Activated T-cell treated with anti-CD3 and anti-CD28 coated beads, Interleukin-2, amount 50 U/mL, for 72 hours (primary cell): ENCODE measurements around the gene ZNF385B. TPM values are rescaled to one million over a fixed set of nuclear protein-coding genes. Genes with fewer than 3 reads are reported as not detected.

ENCODE experiments used
- ATAC-seq, 2 donors: fragments of 150-1000 bp; cut with Tn5 transposase; replicated peaks in 1 of 2; 2 replicates each; pipeline ENCODE4 v1.10.0; 2021; ENCODE audit warnings: moderate library complexity in 2 of 2, mild to moderate bottlenecking in 1 of 2
- DNase-seq, 2 donors: peaks; one replicate each; pipeline ENCODE4 v3.0.0; 2021 to 2022; ENCODE audit warnings: mixed read lengths in 1 of 2
- H3K27ac Mint-ChIP-seq: one replicate; pipeline ENCODE4 v1.8.0; 2022; ENCODE audit warnings: mild to moderate bottlenecking, moderate library complexity, mixed read lengths
- H3K27me3 Mint-ChIP-seq: one replicate; pipeline ENCODE4 v1.8.0; 2022; ENCODE audit warnings: low read depth, mixed read lengths
- H3K36me3 Mint-ChIP-seq, 2 donors: one replicate each; pipeline ENCODE4 v1.8.0; 2022; ENCODE audit warnings: mixed read lengths in 2 of 2, mild to moderate bottlenecking in 1 of 2; ENCODE audit not compliant: insufficient read depth in 2 of 2
- H3K4me1 Mint-ChIP-seq: one replicate; pipeline ENCODE4 v1.8.0; 2022; ENCODE audit warnings: low read depth, mixed read lengths
- H3K4me3 Mint-ChIP-seq, 2 donors: one replicate each; pipeline ENCODE4 v1.8.0; 2022; ENCODE audit warnings: mild to moderate bottlenecking in 2 of 2, mixed read lengths in 2 of 2, moderate library complexity in 2 of 2
- H3K9me3 Mint-ChIP-seq, 2 donors: one replicate each; pipeline ENCODE4 v1.8.0; 2022; ENCODE audit warnings: mixed read lengths in 2 of 2
- total RNA-seq, 2 donors: library from RNA; stranded (reverse); gene quantifications; one replicate each; pipeline ENCODE4 v1.2.3, GENCODE V29; 2022

ZNF385B gene
- total RNA-seq, 2 donors from 2014 or later = not detected

DNA sequence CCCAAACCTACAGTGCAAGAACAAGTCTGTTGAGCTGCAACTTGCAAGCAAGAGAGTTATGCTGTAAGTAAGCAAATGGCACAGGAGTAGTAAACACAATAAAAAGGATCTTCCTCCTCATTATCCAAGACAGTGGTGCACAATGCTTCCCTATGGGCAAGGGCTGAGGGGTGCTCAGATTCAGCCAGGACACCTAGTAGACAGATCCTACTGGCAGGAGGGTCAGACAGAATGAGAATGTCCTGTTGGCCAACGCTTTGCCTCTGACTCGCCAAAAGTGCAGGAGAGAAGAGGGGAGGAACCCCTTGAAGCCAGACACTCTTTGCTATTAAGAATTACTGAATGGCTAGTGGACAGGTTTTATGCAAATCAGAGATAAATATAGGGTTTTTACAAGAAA is 316.4 kb downstream of the ZNF385B start:
- Mint-ChIP-seq H3K36me3 (no peaks in the 10 kb centered on the region), H3K27ac (no peak overlapping the region), H3K4me1 (no peaks in the 10 kb centered on the region), H3K9me3 (peaks cover 0 to 2% of the 10 kb centered on the region in 2 donors), H3K4me3 (no peak overlapping the region), H3K27me3 (peaks cover 8% of the 10 kb centered on the region)
- ATAC-seq = no peak
- DNase-seq = no peak

DNA sequence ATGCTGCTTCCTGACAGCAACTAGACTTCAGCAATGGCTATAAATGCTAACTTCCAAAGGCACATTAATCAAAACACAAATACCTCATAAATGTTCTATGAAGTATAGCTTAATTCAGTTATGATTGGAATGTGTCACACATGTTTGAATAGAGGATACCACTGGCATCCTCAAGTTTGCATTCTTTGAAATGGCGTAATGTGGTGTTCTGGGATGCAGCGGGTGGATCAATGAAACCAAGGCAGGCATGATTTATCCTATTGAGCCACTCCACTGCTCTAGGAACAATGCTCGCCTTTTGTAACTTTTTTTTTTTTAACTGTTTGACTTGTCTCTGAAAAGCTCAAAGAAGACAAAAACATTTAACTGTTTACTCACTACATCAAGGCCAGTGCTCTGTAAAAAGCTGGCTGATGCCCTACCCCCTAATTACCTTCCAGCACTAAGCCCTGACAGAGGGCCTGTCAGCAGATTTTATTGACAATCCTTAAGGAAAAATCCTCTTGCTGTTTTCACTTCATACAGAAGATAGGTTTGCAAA is 318.0 kb downstream of the ZNF385B start:
- Mint-ChIP-seq H3K4me1 (no peaks in the 10 kb centered on the region), H3K9me3 (peaks cover 0 to 2% of the 10 kb centered on the region in 2 donors), H3K27me3 (peaks cover 8% of the 10 kb centered on the region), H3K27ac (no peak overlapping the region), H3K36me3 (no peaks in the 10 kb centered on the region), H3K4me3 (no peak overlapping the region)
- ATAC-seq = no peak
- DNase-seq = no peak

DNA sequence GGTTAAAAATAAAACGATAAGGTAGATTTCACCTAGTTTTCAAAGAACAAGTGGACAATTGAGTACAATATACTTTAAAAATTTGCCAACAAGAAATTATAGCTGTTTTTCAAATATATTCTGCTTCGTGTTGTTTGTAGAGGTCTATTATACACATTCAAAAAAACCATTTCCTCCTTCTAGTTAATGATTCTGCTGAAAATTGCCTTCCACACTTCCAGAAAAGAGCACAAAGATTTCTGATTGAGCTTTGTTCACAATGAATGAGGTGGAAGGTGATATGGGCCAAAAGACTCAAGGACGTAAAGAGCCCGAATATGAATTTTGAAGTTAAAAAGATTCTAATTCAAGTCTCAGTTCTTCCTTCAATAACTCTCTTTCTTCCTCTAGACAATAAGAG is 319.8 kb downstream of the ZNF385B start:
- DNase-seq = no peak
- no peak for ATAC-seq
- H3K27ac Mint-ChIP-seq = no peak overlapping the region
- no peaks in the 10 kb centered on the region for H3K27me3 Mint-ChIP-seq
- H3K36me3 Mint-ChIP-seq = no peaks in the 10 kb centered on the region
- H3K4me1 Mint-ChIP-seq = no peaks in the 10 kb centered on the region
- peaks cover 0 to 2% of the 10 kb centered on the region in 2 donors for H3K9me3 Mint-ChIP-seq
- H3K4me3 Mint-ChIP-seq = no peak overlapping the region

DNA sequence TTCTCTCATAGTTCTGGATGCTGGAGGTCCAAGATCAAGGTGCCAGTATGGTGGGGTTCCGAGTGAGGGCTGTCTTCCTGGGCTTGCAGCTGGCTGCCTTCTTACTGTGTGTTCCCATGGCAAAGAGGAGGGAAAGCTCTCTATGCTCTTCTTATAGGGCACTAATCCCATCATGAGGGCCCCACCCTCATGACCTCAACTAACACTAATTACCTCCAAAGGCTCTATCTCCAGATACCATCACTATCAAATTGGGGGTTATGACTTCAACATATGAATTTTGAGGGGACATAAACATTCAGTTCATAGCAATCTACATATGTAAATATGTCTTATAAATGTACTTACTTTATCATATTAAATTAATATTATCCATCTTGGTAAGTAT is 322.3 kb downstream of the ZNF385B start:
- no peaks in the 10 kb centered on the region for H3K27me3 Mint-ChIP-seq
- DNase-seq (no peak), ATAC-seq (no peak)
- H3K4me1 Mint-ChIP-seq = no peaks in the 10 kb centered on the region
- no peak overlapping the region for H3K27ac Mint-ChIP-seq
- no peak overlapping the region for H3K4me3 Mint-ChIP-seq
- H3K9me3 Mint-ChIP-seq = no peaks in the 10 kb centered on the region
- no peaks in the 10 kb centered on the region for H3K36me3 Mint-ChIP-seq

DNA sequence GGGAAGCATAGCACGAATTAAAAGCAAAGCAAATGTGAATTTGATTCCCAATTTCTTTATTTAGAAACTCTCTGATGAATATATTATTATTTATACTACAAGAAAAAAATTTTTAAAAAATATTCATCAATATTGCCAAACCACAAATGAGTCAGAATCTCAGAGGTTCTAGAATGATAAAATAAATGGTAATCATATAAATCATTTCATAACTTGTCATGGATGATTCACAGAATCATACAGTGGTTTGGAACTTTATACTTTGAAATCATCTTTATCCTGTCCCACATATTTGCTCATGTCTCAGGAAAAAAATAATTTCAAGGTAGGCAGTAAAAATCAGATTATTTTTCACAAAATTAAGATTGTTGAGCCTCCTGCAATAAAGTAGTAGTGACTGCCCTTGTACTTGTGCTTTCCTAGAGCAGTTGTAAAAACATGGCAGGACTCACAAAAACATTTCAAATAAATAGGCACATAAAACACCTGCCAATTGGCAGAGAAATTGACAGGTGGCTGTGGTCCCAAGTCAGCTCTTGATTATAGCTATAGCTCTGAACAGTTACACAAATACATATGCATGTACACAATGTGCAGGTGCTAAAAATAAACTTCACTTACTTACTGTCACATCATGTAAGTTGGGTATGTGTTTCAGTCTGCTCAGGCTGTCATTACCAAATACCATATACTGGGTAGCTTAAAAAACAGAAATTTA is 322.8 kb downstream of the ZNF385B start:
- no peak for DNase-seq
- H3K36me3 Mint-ChIP-seq = no peaks in the 10 kb centered on the region

DNA sequence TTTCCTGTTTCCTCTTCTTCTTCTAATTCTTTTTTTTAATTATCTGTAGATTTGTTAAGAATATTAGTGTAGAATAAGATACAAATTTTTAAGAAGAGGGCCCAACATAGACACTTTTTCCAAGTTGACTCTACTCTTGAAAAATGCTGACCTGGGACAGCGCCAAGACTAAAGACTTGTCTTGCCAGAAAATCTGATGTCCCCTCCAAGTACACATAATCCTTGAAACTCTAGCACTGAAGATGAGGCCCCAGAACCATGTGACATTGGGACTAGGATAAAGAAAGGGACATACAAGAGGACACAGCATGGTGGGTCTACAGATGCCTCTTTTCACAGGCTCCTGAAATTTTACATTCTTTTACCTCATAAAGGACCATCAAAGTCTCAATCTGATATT is 325.2 kb downstream of the ZNF385B start:
- no peak overlapping the region for H3K4me3 Mint-ChIP-seq
- no peaks in the 10 kb centered on the region for H3K36me3 Mint-ChIP-seq
- ATAC-seq = no peak
- no peaks in the 10 kb centered on the region for H3K9me3 Mint-ChIP-seq
- no peak overlapping the region for H3K27ac Mint-ChIP-seq
- no peaks in the 10 kb centered on the region for H3K27me3 Mint-ChIP-seq
- DNase-seq = no peak
- no peaks in the 10 kb centered on the region for H3K4me1 Mint-ChIP-seq

More for the DNA sequence above, 322.8 kb downstream of the ZNF385B start:
- no peak overlapping the region for H3K4me3 Mint-ChIP-seq
- H3K9me3 Mint-ChIP-seq = no peaks in the 10 kb centered on the region
- no peak overlapping the region for H3K27ac Mint-ChIP-seq
- no peaks in the 10 kb centered on the region for H3K27me3 Mint-ChIP-seq
- no peak for ATAC-seq
- no peaks in the 10 kb centered on the region for H3K4me1 Mint-ChIP-seq

DNA sequence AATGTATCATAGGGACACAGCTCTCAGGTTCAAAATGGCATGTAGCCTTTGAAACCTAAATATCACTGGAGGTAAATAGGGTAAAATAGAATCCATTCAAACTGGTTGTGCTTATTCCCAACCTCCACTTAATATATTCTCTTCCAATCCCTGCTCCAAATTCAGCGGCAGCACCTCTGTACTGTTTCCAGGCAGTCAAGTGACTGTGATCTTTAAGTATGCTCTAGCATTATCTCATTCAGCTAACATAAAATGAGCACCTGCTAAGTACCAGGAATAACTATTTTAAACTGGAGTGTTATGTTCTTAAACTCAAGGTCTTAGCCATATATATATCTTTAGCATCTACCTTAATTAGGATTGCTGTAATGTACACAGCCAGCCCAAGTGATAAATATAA is 327.5 kb downstream of the ZNF385B start:
- H3K36me3 Mint-ChIP-seq = no peaks in the 10 kb centered on the region
- H3K4me1 Mint-ChIP-seq = no peaks in the 10 kb centered on the region
- DNase-seq (no peak), ATAC-seq (no peak)
- no peaks in the 10 kb centered on the region for H3K9me3 Mint-ChIP-seq
- no peak overlapping the region for H3K4me3 Mint-ChIP-seq
- no peaks in the 10 kb centered on the region for H3K27me3 Mint-ChIP-seq
- no peak overlapping the region for H3K27ac Mint-ChIP-seq

DNA sequence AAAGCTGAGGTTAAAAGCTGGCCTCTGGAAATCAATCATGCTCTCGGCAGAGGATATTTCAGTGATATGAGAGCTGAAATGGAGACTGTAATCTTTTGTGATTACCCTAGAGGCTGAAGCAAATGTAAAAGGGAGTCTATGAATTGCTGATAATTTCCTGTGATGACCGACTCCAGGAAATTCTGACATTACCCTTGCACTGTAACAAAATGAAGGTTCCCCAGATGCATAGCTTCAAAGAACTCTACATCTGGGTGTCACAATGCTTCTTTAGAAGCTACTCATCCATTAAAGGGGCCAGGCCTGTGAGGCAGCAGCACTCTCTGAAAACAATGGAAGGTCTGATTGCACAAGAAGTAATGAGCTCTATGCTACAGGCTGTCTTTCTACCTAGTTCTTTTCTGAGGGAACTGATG is 328.5 kb downstream of the ZNF385B start:
- no peak for ATAC-seq
- DNase-seq = no peak
- Mint-ChIP-seq H3K36me3 (no peaks in the 10 kb centered on the region), H3K27me3 (no peaks in the 10 kb centered on the region), H3K9me3 (no peaks in the 10 kb centered on the region), H3K27ac (no peak overlapping the region), H3K4me3 (no peak overlapping the region), H3K4me1 (no peaks in the 10 kb centered on the region)

DNA sequence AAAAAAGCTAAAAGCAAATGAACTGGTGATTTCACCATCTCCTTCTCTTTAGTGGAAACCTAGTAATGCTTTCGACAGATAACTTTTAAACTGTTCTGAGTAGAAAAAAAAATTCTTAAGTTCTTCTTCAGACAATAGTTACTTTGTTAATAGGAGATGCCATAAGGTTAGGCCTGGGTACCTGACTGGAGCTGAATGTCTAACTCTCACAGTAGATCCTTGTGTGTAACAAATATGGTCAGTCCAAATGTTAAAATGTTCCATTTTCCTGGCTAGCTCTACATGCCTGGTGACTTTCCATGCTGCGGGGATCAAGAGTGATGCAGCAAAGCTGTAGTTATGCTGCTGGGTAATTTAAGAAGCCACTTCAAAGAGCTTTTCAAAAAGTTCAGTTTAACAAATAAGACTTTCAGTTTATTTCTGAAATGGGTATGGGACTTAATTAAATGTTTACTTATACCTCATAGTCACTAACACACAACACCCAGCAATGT is 332.8 kb downstream of the ZNF385B start:
- ATAC-seq (no peak), DNase-seq (no peak)
- Mint-ChIP-seq H3K27ac (no peak overlapping the region), H3K4me1 (no peaks in the 10 kb centered on the region), H3K36me3 (no peaks in the 10 kb centered on the region), H3K9me3 (no peaks in the 10 kb centered on the region), H3K4me3 (no peak overlapping the region), H3K27me3 (no peaks in the 10 kb centered on the region)

DNA sequence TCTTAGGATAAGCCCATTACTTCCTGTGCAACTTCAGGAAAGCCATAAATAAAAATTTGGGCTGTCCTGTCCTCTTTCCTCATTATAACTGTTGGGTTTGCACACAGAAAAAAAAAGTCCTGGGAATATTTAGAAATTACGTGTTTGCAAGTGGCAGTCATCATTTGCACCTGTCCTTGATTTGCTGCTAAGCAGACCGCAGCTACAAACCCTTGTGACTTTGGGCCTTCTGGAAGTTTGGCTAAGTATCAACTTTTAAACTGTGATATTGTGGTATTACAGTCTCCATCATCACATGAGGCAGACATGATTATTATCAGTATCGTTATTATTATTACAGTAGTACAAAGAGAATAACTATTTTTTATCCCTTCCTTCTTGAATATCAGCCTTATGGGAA is 336.1 kb downstream of the ZNF385B start:
- H3K36me3 Mint-ChIP-seq = no peaks in the 10 kb centered on the region
- H3K27ac Mint-ChIP-seq = no peak overlapping the region
- H3K27me3 Mint-ChIP-seq = no peaks in the 10 kb centered on the region
- DNase-seq (no peak), ATAC-seq (no peak)
- no peaks in the 10 kb centered on the region for H3K4me1 Mint-ChIP-seq
- no peaks in the 10 kb centered on the region for H3K9me3 Mint-ChIP-seq
- no peak overlapping the region for H3K4me3 Mint-ChIP-seq

DNA sequence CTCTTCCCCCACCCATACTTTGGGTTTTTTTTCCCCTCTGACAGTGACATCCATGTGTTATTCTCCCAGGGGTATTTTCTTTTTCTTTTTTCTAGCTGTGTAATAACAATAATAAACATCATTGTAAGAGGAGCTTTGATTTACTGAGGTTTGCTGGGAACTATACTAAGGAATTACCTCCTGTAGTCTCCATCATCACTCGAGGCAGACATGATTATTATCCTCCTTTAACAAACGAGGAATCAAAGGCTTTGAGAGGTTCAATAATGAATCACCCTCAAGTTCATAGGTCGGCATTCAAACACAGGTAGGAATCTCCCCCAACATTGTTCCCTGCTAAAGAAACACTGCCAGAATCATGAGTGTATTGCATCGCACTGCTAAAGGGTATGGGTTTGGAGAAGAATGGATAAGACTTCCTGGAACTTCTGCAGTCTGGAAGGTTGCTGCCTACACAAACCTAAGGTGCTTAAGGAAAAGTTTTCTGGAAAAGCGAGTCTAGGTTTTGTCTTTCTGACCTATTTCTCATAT is 336.5 kb downstream of the ZNF385B start:
- Mint-ChIP-seq H3K27ac (no peak overlapping the region), H3K36me3 (no peaks in the 10 kb centered on the region), H3K27me3 (no peaks in the 10 kb centered on the region), H3K9me3 (no peaks in the 10 kb centered on the region), H3K4me1 (no peaks in the 10 kb centered on the region), H3K4me3 (no peak overlapping the region)
- DNase-seq = no peak
- ATAC-seq = no peak

DNA sequence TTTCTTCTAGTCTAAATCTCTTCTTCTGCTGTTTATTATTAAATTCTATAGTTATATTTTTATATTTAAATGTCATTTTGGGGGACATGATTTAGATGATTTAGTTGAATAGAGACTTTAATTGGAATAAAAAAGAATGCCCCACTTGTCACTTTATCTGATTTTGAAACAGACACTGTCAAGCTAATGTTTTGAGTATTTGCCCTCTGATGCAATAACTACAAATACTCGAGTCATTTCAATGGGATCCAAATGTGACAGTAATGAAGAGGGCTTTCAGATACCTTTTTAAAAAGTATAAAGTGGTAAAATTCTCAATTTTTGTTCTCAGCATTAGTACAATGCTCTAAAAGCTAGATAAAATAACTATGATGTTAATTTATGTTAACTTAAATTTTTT is 339.5 kb downstream of the ZNF385B start:
- ATAC-seq (no peak), DNase-seq (no peak)
- Mint-ChIP-seq H3K27me3 (no peaks in the 10 kb centered on the region), H3K27ac (no peak overlapping the region), H3K9me3 (no peaks in the 10 kb centered on the region), H3K4me1 (no peaks in the 10 kb centered on the region), H3K4me3 (no peak overlapping the region), H3K36me3 (no peaks in the 10 kb centered on the region)

DNA sequence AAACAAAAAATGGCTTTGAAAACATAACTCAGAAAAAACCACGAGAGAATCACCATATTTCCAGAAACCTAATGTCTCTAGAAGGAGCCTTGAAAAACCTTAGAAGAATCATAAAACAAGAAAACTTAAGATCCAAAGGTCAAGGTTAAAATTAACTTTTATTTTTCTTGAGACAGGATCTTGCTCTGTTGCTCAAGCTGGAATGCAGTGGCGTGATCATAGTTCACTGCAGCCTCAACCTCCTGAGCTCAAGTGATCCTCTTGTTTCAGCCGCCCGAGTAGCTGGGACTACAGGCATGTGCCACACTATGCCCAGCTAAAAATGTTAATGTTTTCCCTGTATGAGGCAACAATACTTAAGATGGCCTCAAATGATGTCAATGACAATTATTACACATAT is 342.6 kb downstream of the ZNF385B start:
- Mint-ChIP-seq H3K4me1 (no peaks in the 10 kb centered on the region), H3K27ac (no peak overlapping the region), H3K27me3 (no peaks in the 10 kb centered on the region), H3K9me3 (no peaks in the 10 kb centered on the region), H3K36me3 (no peaks in the 10 kb centered on the region), H3K4me3 (no peak overlapping the region)
- no peak for DNase-seq
- ATAC-seq = no peak

DNA sequence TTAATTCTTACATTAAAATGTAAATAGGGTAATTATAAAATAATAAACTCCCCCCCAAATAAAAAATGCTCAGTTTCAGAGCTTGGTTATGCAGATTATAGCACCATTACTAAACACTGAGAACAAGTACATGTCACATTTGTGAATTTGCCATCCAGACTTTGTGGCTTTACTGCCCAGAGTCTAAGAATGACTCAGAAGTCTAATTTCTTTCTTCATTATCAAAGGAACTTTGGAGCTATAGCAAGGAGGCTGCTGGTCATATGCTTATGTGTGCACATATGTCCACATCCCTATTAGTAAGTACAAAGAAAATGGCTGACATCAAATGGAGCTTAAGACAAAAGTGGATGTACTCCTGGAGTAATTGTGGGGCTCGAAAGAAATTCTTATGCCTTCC is 348.2 kb downstream of the ZNF385B start:
- H3K4me1 Mint-ChIP-seq = no peaks in the 10 kb centered on the region
- no peak overlapping the region for H3K4me3 Mint-ChIP-seq

More for the DNA sequence above, 348.2 kb downstream of the ZNF385B start:
- no peaks in the 10 kb centered on the region for H3K36me3 Mint-ChIP-seq
- H3K27me3 Mint-ChIP-seq = no peaks in the 10 kb centered on the region
- peaks cover 0 to 1% of the 10 kb centered on the region in 2 donors for H3K9me3 Mint-ChIP-seq
- no peak for DNase-seq
- ATAC-seq = no peak
- H3K27ac Mint-ChIP-seq = no peak overlapping the region
